Endodermal cell (in vitro differentiated cells): ENCODE results near the gene LRFN2. TPM values are rescaled to one million over a fixed set of nuclear protein-coding genes. Genes with fewer than 3 reads are reported as not detected.

ENCODE experiments used
- DNase-seq: peaks from one replicate; pipeline ENCODE4 v3.0.0-alpha.2; 2017
- H3K27ac ChIP-seq: 2 replicates; pipeline ENCODE4 v1.5.1; 2013; ENCODE audit warnings: mild to moderate bottlenecking, low read depth, low read length, moderate library complexity
- H3K27me3 ChIP-seq: 2 replicates; pipeline ENCODE4 v1.6.1; 2013; ENCODE audit warnings: mild to moderate bottlenecking, low read length, moderate library complexity; ENCODE audit not compliant: insufficient read depth, control insufficient read depth, poor library complexity, severe bottlenecking
- H3K36me3 ChIP-seq: 2 replicates; pipeline ENCODE4 v1.7.0; 2013; ENCODE audit warnings: mild to moderate bottlenecking, low read length, moderate library complexity; ENCODE audit not compliant: control insufficient read depth, insufficient read depth
- H3K4me1 ChIP-seq: one replicate; pipeline ENCODE4 v1.7.0; 2013; ENCODE audit warnings: low read length; ENCODE audit not compliant: control insufficient read depth, insufficient read depth
- H3K4me3 ChIP-seq: 2 replicates; pipeline ENCODE4 v1.5.1; 2013; ENCODE audit warnings: mild to moderate bottlenecking, low read length, moderate library complexity
- H3K9ac ChIP-seq: 2 replicates; pipeline ENCODE4 v1.6.1; 2013; ENCODE audit warnings: mild to moderate bottlenecking, low read length, moderate library complexity; ENCODE audit not compliant: poor library complexity, severe bottlenecking; ENCODE audit errors: extremely low read depth
- H3K9me3 ChIP-seq: 2 replicates; pipeline ENCODE4 v1.6.1; 2013; ENCODE audit warnings: mild to moderate bottlenecking, low read length, moderate library complexity; ENCODE audit not compliant: control insufficient read depth
- H3K27ac Mint-ChIP-seq: 2 replicates; pipeline ENCODE4 v1.8.0; 2020; ENCODE audit warnings: mixed read lengths
- H3K27me3 Mint-ChIP-seq: 2 replicates; pipeline ENCODE4 v1.8.0; 2021; ENCODE audit warnings: mild to moderate bottlenecking, mixed read lengths; ENCODE audit not compliant: insufficient read depth
- H3K36me3 Mint-ChIP-seq: 2 replicates; pipeline ENCODE4 v1.8.0; 2020; ENCODE audit warnings: low read depth, mixed read lengths
- H3K4me1 Mint-ChIP-seq: 2 replicates; pipeline ENCODE4 v1.8.0; 2020; ENCODE audit warnings: mixed read lengths
- H3K4me3 Mint-ChIP-seq: 2 replicates; pipeline ENCODE4 v1.8.0; 2020; ENCODE audit warnings: mild to moderate bottlenecking, moderate library complexity, mixed read lengths
- H3K9me3 Mint-ChIP-seq: 2 replicates; pipeline ENCODE4 v1.8.0; 2020; ENCODE audit warnings: mild to moderate bottlenecking, mixed read lengths
- CTCF ChIP-seq: fragments of 200-600 bp; sonication (generic); conservative IDR thresholded peaks from 2 replicates; pipeline ENCODE4 v1.5.0; 2021; ENCODE audit warnings: antibody characterized with exemption, mild to moderate bottlenecking
- WGBS, 2 experiments: methylation state at CpG; one replicate each; pipeline versions ENCODE4 v1.1.5 to v1.1.7; 2013; ENCODE audit warnings: missing lambda C conversion rate in 2 of 2, mixed read lengths in 1 of 2; ENCODE audit not compliant: insufficient coverage in 1 of 2, insufficient read length in 1 of 2; 5-methylcytosine and 5-hydroxymethylcytosine counted together
- total RNA-seq, 2 donors: library from RNA; stranded (reverse); fragmentation: NEBNext Ultra II Directional in 1 of 2; extraction: Animal tissue kit (Norgen Biotek cat#: 25700) in 1 of 2; gene quantifications; 2 replicates in 1 of 2; 3 replicates in 1 of 2; pipeline ENCODE4 v1.2.1, GENCODE V29; 2021

The LRFN2 gene
- total RNA-seq, 2 donors from 2014 or later = 0.15 TPM; not detected in 1

DNA sequence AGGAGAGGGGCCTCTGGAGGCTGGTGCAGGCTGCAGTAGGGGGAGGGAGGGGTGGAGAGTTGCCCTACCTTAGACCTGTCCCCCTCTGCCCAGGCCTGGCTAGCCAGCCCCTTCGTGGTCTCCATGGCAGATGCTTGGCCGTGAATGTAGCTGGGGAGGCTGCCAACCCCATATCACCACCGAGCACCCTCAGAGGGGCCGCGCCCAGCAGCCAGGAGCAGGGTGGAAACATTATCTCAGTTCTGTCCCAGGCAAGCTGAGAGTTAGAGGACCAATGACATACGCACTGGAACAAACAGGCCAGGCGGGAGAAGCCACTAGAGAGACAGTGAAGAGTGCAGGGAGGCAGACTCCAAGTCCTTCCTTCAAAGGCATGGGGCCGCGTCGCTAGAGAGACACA is 66.5 kb downstream of the LRFN2 start:
- H3K36me3 ChIP-seq = no peaks in the 10 kb centered on the region
- WGBS, 2 experiments = 89 to 98% methylated on average over 6 to 10 of the region's 10 CpGs
- H3K4me3 ChIP-seq = no peak overlapping the region
- DNase-seq = no peak
- no peak for TF ChIP-seq CTCF
- no peak overlapping the region for H3K9ac ChIP-seq
- Mint-ChIP-seq H3K4me1 (peaks cover 12% of the 10 kb centered on the region), H3K27ac (no peak overlapping the region), H3K4me3 (no peak overlapping the region), H3K36me3 (no peaks in the 10 kb centered on the region), H3K9me3 (no peaks in the 10 kb centered on the region), H3K27me3 (peaks cover 1% of the 10 kb centered on the region)
- H3K4me1 ChIP-seq = peaks cover 3% of the 10 kb centered on the region
- no peaks in the 10 kb centered on the region for H3K27me3 ChIP-seq
- H3K27ac ChIP-seq = no peak overlapping the region
- H3K9me3 ChIP-seq = no peaks in the 10 kb centered on the region

GRCh38 chr6:40520084-40520483 is 67.1 kb downstream of the LRFN2 start:
- WGBS, 2 experiments = 90 to 98% methylated on average over 5 of the region's 5 CpGs
- H3K27ac Mint-ChIP-seq = no peak overlapping the region
- TF ChIP-seq CTCF = no peak
- H3K4me3 Mint-ChIP-seq = no peak overlapping the region
- no peak overlapping the region for H3K27ac ChIP-seq
- peaks cover 3% of the 10 kb centered on the region for H3K4me1 ChIP-seq
- H3K9me3 Mint-ChIP-seq = no peaks in the 10 kb centered on the region
- no peak for DNase-seq
- no peaks in the 10 kb centered on the region for H3K36me3 Mint-ChIP-seq
- no peaks in the 10 kb centered on the region for H3K9me3 ChIP-seq
- H3K4me1 Mint-ChIP-seq = peaks cover 12% of the 10 kb centered on the region
- no peak overlapping the region for H3K4me3 ChIP-seq
- H3K27me3 ChIP-seq = no peaks in the 10 kb centered on the region
- H3K36me3 ChIP-seq = no peaks in the 10 kb centered on the region
- no peak overlapping the region for H3K9ac ChIP-seq
- H3K27me3 Mint-ChIP-seq = peaks cover 1% of the 10 kb centered on the region

GRCh38 chr6:40517654-40518053 is 69.5 kb downstream of the LRFN2 start:
- no peak for TF ChIP-seq CTCF
- WGBS, 2 experiments = 94 to 98% methylated on average over 4 of the region's 5 CpGs
- no peak for DNase-seq
- H3K36me3 Mint-ChIP-seq = no peaks in the 10 kb centered on the region
- H3K27ac Mint-ChIP-seq = no peak overlapping the region
- H3K4me3 Mint-ChIP-seq = no peak overlapping the region
- H3K9me3 ChIP-seq = no peaks in the 10 kb centered on the region
- H3K9ac ChIP-seq = no peak overlapping the region
- H3K4me1 ChIP-seq = no peaks in the 10 kb centered on the region
- H3K36me3 ChIP-seq = no peaks in the 10 kb centered on the region
- no peaks in the 10 kb centered on the region for H3K9me3 Mint-ChIP-seq
- no peak overlapping the region for H3K4me3 ChIP-seq
- no peak overlapping the region for H3K27ac ChIP-seq
- peaks cover 3% of the 10 kb centered on the region for H3K4me1 Mint-ChIP-seq
- H3K27me3 ChIP-seq = no peaks in the 10 kb centered on the region
- H3K27me3 Mint-ChIP-seq = peaks cover 1% of the 10 kb centered on the region
